ENCODE results near the gene CFAP46.

The CFAP46 gene

DNA sequence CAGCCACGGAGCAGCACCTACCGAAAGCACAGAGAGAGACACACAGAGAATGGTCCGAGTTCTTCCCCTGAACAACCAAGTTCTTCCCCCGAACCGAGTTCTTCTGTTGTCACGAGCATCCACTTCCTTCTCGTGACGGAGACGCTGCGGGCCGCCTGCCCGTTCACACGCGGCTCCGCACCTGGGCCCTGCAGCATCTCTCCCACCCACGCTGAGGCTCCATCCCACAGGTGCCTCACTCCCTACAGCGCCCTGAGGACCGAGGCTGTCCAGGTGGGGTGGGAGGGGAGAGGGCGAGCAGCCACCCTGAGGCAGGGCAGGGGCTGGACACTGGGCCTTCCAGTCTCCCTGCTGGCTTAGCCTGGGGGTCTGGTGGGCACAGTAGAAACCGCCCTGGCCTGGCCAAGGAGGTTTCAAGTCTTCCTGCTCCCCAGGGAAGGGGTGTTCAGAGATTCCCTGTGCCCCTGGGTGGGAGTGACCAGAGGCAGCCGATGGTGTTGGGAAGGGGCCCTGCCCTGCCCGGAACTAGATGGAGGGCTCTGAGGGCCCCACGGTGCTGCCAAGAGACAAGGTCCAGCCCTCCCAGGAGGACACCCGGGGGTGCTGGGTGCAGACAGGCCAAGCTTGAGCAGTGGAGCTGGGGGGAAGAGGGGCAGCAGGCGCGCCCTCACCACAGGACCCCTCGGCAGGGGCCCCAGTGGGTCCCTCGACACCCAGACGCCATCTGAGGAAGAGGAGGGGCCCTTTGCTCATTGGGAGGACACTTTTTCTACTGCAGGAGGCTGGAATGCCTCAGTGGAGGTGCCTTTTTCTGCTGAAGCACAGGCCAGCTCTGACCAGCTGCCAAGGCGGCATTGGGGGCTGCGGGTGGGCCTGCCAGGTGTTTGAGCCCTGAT lies 151.2 kb downstream of the CFAP46 start:
- in situ Hi-C loops (cut with MboI; ENCODE audit: low pct_unique_long_range_greater_than_20kb, low sequenced_read_pairs): no loop called here
- DNase-seq: no peak

DNA sequence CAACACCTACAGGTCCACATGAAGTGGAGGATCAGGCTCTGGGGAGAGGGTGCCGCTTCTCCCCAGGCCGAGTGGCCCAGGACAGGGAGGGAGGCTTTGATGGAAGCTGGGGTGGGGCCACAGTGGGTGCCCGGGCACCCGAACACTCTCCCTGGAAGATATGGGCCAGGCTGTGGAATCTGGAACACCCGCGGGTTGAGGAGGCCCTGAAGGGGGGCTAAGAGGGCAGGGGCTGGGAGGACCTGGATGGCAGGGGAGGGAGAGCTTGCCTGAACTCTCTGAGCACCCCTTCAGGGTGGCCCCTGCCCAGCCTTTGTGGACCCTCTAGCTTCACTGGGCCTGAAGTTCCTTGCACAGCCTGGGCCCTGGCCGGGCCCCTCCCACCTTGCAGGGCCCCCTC lies 151.9 kb downstream of the CFAP46 start:
- DNase-seq: no peak
- in situ Hi-C loops (cut with MboI; ENCODE audit: low pct_unique_long_range_greater_than_20kb, low sequenced_read_pairs): no loop called here

DNA sequence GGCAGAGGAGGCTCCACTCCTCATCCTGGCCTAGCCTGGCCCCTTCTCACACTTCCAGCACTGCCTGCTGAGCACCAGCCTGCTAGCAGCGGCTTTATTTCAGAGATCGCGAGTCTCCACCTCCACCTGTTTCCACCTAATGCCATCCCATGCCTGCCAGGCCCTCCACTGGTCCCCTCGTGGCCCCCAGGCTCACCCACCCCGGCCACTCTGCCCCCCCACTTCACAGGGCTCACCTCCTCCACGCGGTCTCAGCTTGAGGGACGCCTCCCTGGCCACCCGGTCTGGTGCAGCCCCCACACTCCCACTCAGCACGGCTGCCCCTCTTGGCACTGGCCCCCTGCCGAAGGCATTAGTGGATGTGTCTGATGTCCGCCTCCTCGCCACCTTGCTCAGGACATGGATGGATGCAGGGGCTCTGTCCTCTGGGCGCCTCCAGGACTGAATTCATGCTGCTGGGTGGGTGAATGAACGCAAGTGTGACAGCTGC lies 152.7 kb downstream of the CFAP46 start:
- in situ Hi-C loops (cut with MboI; ENCODE audit: low pct_unique_long_range_greater_than_20kb, low sequenced_read_pairs): no loop called here
- no peak for DNase-seq

DNA sequence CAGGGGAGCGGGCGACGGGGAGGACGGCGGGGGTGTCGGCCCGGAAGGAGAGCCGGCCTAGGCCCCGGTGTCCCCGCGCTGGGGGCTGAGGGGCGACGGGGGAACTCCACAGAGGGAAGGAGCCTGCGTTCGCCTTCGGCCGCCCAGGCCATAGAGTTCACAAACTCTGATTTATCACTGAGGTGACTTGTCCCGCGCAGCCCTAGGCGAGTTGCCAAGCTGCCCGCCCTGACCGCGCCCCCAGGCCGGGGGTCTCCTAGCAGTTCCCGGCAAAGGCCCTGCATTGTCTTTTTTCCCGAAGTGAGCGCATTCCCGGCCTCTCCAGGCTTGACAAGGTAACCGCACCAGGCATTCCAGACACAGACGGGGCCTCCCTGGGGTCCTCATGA lies 153.5 kb downstream of the CFAP46 start:
- in situ Hi-C loops (cut with MboI; ENCODE audit: low pct_unique_long_range_greater_than_20kb, low sequenced_read_pairs): no loop called here
- no peak for DNase-seq

DNA sequence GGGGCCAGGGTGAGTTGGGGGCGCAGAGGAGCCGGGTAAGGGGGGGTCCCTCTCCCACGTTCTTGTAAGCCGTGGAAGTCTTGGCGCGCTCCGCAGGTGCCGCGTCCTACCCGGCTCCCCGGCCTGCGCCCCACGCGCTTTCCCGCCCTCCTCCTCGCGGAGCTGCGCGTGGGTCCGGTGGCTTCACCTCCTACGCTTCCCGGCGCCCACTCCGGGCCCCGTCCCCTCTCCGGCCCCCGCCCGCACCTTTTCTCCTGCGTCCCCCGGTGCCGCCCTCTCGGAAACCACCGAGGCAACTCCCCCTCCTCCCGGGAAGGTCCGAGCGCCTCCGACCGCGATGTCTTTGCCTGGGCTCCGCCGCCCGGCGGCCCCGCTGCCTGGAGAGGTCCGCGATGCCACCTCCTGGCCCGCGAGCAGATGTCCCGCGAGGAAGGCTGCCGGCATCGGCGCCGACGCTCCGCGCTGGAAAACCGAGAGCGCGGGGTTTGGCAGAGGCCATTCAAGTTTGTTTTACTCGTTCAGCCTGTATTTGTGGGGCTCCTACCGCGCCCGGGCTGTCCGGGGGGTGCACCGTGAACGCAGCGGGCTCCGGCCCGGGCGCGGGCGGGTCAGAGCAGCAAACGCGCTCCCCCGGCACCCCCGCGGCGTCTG lies 154.1 kb downstream of the CFAP46 start:
- in situ Hi-C loops (cut with MboI; ENCODE audit: low pct_unique_long_range_greater_than_20kb, low sequenced_read_pairs): no loop called here
- DNase-seq: no peak

DNA sequence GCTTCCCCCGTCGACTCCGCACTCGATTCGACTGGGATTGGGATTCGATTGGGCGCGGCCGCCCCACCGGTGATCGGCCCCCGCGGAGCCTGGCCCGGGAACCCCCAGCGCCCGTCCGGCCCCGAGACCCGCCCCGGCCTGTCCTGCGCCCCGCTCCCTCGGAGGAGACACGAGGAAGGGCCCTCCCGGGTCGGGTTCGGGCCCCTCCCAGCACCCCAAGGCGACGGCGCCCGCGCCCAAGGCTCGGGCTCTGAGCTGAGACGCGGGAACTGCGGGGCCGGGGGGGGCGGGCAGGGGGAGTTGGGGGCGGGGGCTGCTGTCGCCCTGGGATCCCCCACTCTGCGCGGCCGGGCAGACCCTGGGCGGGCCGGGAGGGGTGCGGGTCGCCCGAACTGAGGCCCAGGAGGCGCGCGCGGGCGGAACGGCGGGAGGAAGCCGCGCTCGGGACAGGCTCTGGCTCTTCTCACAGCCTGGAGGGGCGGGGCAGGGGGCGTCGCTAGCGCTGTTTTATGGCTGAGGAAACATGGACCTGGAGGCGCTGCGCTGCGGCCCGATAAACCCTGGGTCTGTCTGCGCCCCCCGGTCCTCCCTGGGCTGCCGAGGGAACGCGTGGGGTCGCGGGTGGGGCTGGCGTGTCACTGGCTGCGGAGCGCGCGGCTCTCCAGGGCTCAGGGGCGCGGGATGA lies 154.7 kb downstream of the CFAP46 start:
- in situ Hi-C loops (cut with MboI; ENCODE audit: low pct_unique_long_range_greater_than_20kb, low sequenced_read_pairs): no loop called here
- no peak for DNase-seq

DNA sequence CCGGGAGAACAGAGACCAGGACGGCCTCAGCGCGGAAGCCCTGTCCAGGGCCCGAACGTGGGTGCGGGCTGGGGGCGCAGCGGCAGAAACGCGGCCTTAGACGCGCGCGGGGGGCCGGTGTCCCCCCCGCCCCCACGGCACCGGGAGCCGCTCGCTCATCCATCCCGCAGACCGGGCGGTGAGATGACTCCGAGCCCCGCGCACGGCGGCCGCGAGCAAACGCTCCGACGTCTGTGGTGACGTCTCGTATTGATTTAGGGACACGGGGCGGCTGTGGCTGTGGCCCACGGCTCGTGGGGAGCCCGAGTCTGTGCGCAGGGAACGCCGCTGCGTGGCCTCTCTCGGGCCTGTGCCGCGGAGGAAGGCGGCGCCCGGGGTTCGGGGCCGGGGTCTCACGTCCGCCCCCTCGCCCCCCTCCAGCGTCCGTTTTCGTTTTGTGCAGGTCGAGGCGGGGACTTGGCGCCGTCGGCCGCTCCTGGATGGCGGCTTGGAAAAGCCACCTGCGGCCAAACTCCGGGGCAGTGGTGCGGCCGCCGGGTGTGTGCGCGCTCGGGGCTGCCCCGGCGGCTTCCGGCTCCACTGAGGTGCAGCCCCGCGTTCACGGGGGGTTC lies 155.4 kb downstream of the CFAP46 start:
- DNase-seq: no peak
- in situ Hi-C loops (cut with MboI; ENCODE audit: low pct_unique_long_range_greater_than_20kb, low sequenced_read_pairs): no loop called here

DNA sequence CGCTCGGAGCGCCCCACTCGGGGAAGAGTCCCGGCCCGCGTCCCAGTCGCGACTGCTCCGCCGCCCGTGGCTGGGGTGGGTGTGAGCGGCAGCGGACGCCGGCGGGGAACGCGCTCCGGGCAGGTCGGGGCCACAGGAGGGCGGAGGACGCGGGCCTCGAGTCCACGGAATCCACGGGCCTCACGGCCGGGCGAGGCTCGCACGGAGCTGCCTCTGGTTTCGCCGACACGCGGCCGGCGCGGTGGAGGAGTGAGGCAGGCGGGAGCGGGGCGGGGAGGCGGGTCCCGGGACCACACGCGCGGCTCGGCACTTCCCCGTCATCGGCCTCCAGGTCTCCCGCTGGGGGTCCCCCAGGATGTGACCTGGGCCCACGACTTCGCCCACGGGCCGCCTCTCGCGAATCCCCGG lies 155.9 kb downstream of the CFAP46 start:
- in situ Hi-C loops (cut with MboI; ENCODE audit: low pct_unique_long_range_greater_than_20kb, low sequenced_read_pairs): no loop called here
- no peak for DNase-seq

DNA sequence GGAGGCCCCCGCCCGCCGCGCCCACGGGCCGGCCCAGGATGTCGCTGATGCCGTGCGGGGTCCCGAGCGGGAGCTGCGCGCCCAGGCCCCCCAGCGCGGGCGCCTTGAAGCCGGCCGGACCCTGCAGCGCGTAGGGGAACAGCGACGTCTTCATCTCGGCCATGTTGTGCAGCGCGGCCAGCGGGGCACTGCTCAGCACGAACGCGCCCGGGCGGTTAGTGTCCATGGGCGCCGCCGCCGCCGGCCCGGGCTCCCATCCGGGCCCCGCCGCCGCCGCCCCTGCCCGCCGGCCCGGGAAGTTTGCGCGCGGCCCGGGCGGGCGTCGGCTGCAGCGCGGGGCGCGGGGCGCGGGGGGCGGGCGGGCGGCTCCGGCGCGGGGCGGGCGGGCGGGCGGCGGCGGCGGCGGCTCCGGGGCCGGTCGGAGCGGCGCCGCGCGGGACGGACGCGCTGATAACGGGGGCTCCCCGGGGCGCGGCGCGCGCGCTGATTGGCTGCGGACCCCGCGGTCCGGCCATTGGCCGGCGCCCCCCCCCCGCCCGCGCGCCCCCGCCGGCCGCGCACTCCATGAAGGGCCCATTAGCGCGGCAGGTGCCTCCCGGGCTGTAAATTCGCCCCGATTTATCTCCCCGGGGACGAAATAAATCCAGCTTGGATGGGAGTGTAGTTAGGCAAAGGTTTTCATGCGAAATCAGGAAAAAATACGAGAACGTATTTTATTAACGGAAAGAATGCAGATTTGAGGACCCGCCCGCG lies 156.5 kb downstream of the CFAP46 start, which contains the start of gene NKX6-2:
Gene NKX6-2 (minus strand): TSS at position 425 of the 753 bp plus-strand sequence. CDS start 199 bp downstream, at position 226.
- no peak for DNase-seq
- in situ Hi-C loops (cut with MboI; ENCODE audit: low pct_unique_long_range_greater_than_20kb, low sequenced_read_pairs): no loop called here

DNA sequence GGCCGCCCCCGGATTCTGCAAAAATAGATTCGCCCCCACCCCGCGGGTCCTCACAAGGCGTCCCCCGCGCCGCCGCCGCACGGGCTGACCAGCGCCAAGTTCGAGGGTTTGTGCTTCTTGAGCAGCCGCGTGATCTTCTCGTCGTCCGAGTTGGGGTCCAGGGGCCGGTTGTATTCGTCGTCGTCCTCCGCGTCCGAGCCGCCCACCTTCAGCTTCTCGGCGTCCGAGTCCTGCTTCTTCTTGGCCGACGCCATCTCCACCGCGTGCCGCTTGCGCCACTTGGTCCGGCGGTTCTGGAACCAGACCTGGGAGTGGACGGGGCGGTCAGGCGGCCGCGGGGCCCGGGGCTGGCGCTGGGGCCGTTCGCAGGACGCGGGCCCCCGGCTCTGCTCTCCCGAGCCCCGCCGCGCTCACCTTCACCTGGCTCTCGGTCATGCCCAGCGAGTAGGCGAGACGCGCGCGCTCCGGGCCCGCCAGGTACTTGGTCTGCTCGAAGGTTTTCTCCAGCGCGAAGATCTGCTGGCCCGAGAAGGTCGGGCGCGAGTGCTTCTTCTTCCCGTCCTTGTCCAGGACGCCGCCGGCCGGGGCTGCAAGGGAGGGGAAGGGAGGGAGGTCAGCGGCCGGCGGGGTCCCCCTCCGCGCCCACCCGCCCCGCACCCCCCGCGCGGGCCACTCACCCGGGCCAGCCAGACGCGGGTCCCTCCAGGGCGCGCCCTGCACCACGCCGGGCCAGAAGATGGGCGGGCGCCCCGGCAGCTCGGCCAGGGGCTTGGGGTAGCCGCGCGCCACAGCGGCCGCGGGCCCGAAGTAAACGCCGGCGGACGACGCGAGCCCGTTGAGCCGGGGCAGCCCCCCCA lies 157.3 kb downstream of the CFAP46 start:
- in situ Hi-C loops (cut with MboI; ENCODE audit: low pct_unique_long_range_greater_than_20kb, low sequenced_read_pairs): no loop called here
- no peak for DNase-seq

DNA sequence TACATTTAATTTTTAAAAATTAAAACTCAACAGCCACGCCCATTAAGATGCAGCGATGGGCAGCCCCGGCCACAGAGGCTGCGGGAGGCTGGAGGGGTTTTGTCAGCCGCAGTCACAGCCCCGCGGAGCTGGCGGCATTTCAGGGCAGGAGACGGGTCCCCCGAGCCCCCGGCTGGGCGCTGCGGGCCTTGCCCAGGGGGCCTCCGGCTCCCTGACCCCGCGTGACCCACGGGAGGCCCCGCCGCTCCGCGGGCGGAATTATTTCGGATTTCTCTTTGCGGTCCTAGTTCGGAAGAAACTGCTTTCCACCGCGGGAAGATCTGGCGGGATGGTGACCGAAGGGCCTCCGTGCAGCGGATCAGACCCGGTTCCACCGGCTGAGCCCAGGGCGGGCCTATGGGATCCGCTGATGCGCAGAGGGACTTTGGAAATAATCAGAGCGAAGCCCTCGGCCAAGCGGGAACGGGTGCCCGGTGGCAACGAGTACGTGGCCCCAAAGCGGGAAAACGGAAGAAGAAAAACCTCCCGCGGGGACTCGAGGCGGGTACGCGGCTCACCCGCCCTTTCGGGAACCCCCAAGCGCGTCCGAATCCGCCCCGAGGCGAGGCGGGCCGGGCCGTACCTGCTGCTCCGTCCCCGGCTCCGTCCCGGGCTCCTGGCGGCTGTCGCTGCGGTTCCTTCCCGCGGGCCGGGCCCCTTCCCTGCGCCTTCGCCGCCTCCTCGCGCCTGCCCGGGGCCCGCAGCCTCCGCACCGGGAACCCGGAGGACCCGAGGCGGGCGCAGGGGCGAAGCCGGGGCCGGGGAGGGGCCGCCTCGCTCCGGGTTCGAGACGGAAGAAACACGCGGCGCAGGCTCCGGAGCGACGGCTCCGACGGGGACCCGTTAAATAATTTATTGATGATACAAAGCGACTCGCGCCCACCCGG lies 158.2 kb downstream of the CFAP46 start:
- DNase-seq: no peak
- in situ Hi-C loops (cut with MboI; ENCODE audit: low pct_unique_long_range_greater_than_20kb, low sequenced_read_pairs): no loop called here

DNA sequence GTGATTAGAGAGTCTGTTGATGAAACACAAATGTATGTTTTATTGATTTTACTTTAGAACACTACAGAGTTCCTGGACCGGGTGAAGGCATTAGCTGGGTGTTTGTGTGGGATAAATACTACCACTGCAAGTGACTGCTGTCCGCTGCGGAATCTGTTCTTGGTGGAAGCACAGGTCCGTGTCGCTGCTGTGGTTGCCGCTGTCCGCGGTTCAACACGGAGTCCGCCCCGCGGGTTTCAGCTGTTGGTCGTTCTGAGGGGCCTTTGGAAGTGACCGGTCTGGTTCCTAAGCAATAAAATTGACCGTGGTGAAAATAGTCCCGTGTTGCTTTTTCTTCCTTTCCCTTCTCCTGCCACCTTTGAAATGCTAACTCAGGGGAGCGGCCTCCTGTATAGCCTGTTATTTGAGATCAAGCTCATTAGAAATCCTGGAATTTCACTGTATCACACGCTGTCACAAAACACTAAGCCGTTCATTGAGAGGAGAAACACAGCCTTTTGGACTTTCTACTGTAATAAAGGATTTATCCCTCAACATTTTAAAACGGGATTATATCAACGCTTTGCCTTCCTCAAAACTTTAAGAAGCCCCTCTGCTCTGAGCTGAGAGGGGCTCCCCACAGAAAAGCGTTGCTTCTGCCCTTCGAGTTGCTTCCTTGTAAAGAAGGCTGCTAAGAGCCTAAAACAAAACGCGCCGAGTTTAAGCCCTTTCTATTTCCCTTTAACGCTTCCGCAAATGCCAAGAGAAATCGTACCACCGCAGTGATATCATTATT lies 159.0 kb downstream of the CFAP46 start:
- in situ Hi-C loops (cut with MboI; ENCODE audit: low pct_unique_long_range_greater_than_20kb, low sequenced_read_pairs): no loop called here
- DNase-seq: no peak

DNA sequence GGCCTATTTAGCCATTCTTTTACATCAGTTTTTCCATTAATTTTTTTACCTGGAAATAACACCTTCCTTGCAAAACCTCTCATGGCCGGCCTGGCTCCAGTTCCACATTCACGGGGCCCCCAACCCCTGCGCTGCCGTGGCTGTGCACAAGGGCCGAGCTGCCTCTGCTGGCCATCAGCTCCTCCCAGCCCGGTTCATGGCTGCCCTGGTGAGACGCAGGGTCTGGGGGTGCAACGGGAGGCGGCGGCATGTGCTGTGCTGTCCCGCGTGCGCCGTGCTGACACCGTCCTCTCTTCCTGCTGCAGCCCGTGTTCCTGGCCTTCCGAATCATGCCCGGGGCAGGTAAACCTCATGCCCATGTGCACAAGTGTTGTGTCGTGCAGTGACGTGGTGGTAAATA lies 160.8 kb downstream of the CFAP46 start:
- in situ Hi-C loops (cut with MboI; ENCODE audit: low pct_unique_long_range_greater_than_20kb, low sequenced_read_pairs): no loop called here
- no peak for DNase-seq

DNA sequence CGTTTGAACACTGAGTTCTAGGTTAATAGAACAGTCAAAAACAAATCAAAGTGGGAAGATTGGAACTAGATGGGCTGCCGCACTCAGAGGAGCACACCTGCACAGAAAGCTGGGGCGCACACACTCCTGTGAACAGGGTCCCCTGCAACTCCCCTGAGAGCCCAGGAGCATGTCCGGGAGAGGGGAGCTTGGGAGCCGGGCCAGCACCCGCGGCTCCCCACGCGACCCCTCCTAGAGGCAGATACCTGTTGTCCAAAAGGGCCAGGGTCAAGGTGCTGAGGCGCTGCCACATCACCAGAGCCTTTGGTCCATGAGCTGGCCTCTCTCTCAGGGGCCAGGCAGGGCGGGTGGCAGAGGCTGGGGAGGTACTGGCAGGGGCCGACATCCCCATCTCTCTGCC lies 162.0 kb downstream of the CFAP46 start:
- in situ Hi-C loops (cut with MboI; ENCODE audit: low pct_unique_long_range_greater_than_20kb, low sequenced_read_pairs): no loop called here
- no peak for DNase-seq

DNA sequence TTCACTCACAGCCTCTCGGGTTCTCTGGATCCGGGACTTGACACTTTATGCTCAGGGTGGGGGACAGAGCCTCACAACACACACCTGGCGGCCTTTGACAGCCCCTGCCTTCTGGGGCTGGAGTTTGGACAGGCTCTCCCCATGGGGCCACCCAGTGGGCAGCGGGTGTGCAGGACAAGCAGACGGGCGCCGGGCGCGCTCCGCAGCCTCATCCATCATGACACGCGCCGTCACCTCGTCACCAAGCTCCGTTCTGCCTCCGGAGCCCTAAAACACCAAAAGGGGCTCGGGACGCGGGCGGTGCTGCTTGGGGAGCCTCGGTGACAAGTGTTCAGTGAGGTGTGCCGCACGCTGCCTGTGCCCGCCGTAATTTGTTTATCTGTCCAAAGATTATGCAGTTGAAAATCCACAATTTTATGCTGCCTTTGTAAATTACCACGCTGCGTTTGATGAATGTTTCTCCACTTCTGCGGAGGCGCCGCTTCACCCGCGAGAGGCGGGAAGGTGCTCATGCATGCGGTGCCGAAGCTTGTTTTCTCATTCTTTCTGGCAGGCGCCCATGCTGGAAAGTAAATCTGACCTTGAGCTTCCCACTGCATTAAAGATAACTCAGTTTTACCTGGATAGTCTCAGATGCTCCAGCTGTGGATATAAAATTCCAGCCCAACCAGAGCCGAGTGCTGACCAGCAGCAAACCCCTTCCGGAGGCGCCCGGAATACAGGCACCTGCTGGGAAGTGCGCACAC lies 162.6 kb downstream of the CFAP46 start:
- in situ Hi-C loops (cut with MboI; ENCODE audit: low pct_unique_long_range_greater_than_20kb, low sequenced_read_pairs): no loop called here
- DNase-seq: no peak

DNA sequence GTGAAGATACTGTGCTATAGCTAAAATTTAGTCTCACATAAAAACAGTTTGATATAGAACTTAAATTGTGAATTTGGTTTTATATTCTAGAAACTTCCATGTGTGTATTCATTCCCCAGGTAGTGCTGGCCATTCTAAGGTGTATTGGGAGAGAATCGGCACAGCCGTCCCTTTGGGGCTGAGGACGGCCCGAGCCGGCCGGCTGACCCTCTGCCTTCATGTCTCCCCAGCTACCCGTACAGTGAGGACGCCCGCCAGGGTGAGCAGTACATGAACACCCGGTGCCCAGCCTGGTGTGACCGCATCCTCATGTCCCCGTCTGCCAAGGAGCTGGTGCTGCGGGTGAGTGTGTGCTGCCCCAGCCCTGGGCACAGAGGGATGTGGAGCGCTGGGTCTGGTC lies 164.9 kb downstream of the CFAP46 start:
- no peak for DNase-seq
- in situ Hi-C loops (cut with MboI; ENCODE audit: low pct_unique_long_range_greater_than_20kb, low sequenced_read_pairs): no loop called here

All from KBM-7 (cell line).